ENCODE measurements around the gene KMT2E.
"Not testable (repeated sequence)": the region's sequence is repeated elsewhere in the genome, so short reads cannot be mapped to it uniquely, and the experiment has no call there.

The KMT2E gene

DNA sequence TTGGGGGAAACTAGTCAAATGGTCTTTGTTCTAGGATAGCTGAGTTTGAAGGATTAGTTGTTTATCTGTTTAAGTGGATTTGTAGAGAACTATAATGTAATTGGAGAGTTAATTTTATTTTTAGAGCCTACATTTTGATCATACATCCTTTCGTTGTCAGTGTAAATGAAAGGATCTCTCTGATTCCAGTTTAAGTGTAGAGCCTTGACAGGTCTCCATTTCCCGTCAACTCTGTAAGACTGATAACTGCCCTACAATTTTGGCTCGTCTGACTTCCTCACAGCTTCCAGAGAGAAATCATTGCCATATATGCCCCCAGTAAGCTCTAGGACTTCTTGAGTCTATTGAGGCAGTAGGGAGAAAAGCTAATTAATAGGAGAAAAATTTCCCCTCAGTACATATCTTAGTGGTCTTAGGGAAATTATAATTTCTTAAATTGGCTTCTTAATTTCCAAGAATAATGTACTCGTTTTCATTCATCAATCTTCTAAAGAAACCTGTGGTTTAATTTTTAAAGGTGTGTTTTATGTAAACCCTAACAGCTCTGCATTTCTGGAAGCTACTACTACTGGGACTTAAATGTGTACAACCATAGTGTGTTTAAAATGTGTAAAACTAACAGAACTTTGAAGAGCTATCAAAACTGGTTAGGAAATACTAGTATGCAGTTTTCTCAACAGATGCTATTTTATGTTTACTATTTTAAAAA is 3.8 kb downstream of the KMT2E start:
- DNase-seq (ENCODE audit: low spot score in 2 of 2) = no peak
- Histone ChIP-seq H3K9me3 (no peaks in the 10 kb centered on the region), H3K36me3 (replicated peaks) (no peaks in the 10 kb centered on the region), H3K4me3 (peak overlapping the region; percentile 5), H3K4me1 (peaks cover 28% of the 10 kb centered on the region), H3K27me3 (ENCODE audit: low read depth) (no peaks in the 10 kb centered on the region)
- in situ Hi-C loops (cut with MboI; ENCODE audit: low sequenced_read_pairs) = no loop called here

- no peaks in the 10 kb centered on the region for H3K36me3 ChIP-seq (replicated peaks)
- in situ Hi-C loops (cut with MboI; ENCODE audit: low sequenced_read_pairs) = no loop called here
- no peaks in the 10 kb centered on the region for H3K27me3 ChIP-seq (ENCODE audit: low read depth)
- DNase-seq (ENCODE audit: low spot score in 2 of 2) = no peak
- peaks cover 35% of the 10 kb centered on the region for H3K4me1 ChIP-seq
- H3K9me3 ChIP-seq = no peaks in the 10 kb centered on the region
- no peak overlapping the region for H3K4me3 ChIP-seq
Observed at GRCh38 chr7:105019269-105019668, 5.3 kb downstream of the KMT2E start.

- H3K4me1 ChIP-seq = peaks cover 51% of the 10 kb centered on the region
- H3K4me3 ChIP-seq = no peak overlapping the region
- no peaks in the 10 kb centered on the region for H3K27me3 ChIP-seq (ENCODE audit: low read depth)
- in situ Hi-C loops (cut with MboI; ENCODE audit: low sequenced_read_pairs) = no loop called here
- H3K9me3 ChIP-seq = no peaks in the 10 kb centered on the region
- H3K36me3 ChIP-seq (replicated peaks) = no peaks in the 10 kb centered on the region
- DNase-seq (ENCODE audit: low spot score in 2 of 2) = no peak
Observed at GRCh38 chr7:105020926-105021325, 6.9 kb downstream of the KMT2E start.

DNA sequence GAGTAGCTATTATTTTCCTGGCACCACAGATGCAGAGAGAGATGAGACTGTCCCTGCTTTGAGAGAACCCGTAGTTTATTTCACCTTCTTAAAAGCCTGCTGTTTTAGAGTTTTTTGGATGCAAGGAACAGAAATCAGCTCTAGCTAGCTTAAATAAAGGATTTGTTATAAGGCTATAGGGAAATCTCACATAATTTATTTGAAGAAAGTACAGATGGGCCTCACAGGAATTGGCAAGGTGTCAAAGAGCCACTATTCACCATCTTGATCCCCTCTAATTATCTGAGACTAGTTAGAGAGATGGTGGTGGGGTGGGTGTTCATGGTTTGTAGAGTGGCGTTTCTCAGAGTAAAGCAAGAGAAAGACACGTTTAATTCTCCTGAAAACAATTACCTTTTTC is 7.3 kb downstream of the KMT2E start:
- H3K9me3 ChIP-seq = no peaks in the 10 kb centered on the region
- in situ Hi-C loops (cut with MboI; ENCODE audit: low sequenced_read_pairs) = no loop called here
- no peaks in the 10 kb centered on the region for H3K27me3 ChIP-seq (ENCODE audit: low read depth)
- DNase-seq (ENCODE audit: low spot score in 2 of 2) = no peak
- peaks cover 56% of the 10 kb centered on the region for H3K4me1 ChIP-seq
- H3K36me3 ChIP-seq (replicated peaks) = no peaks in the 10 kb centered on the region
- no peak overlapping the region for H3K4me3 ChIP-seq

- H3K4me3 ChIP-seq = no peak overlapping the region
- H3K27me3 ChIP-seq (ENCODE audit: low read depth) = no peaks in the 10 kb centered on the region
- H3K36me3 ChIP-seq (replicated peaks) = no peaks in the 10 kb centered on the region
- DNase-seq (ENCODE audit: low spot score in 2 of 2) = no peak
- in situ Hi-C loops (cut with MboI; ENCODE audit: low sequenced_read_pairs) = no loop called here
- H3K9me3 ChIP-seq = no peaks in the 10 kb centered on the region
- peaks cover 57% of the 10 kb centered on the region for H3K4me1 ChIP-seq
Observed at GRCh38 chr7:105021967-105022366, 8.0 kb downstream of the KMT2E start.

DNA sequence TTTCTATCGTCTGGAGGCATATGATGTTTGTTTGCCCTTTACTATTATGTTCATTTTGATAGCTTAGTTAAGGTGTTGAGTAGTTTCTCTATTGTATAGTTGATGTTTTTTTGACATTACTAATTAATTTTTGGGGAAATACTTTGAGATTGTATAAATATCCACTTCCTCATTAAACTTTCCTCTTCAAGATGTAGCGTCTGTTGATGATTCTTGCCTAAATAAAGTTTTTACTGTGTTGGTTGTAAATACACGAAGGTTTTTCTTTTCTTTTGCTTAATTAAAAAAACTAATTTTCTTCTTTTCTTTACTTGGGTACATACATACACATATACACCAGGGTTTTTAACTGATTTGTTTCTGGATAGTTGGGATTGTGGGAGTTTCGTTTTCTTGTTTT is 8.5 kb downstream of the KMT2E start:
- in situ Hi-C loops (cut with MboI; ENCODE audit: low sequenced_read_pairs) = no loop called here
- Histone ChIP-seq H3K9me3 (no peaks in the 10 kb centered on the region), H3K4me3 (no peak overlapping the region), H3K4me1 (peaks cover 56% of the 10 kb centered on the region), H3K36me3 (replicated peaks) (no peaks in the 10 kb centered on the region), H3K27me3 (ENCODE audit: low read depth) (no peaks in the 10 kb centered on the region)
- no peak for DNase-seq (ENCODE audit: low spot score in 2 of 2)

- H3K9me3 ChIP-seq = no peaks in the 10 kb centered on the region
- H3K4me1 ChIP-seq = peaks cover 44% of the 10 kb centered on the region
- in situ Hi-C loops (cut with MboI; ENCODE audit: low sequenced_read_pairs) = no loop called here
- H3K36me3 ChIP-seq (replicated peaks) = no peaks in the 10 kb centered on the region
- H3K27me3 ChIP-seq (ENCODE audit: low read depth) = no peaks in the 10 kb centered on the region
- DNase-seq (ENCODE audit: low spot score in 2 of 2) = peak in 1 of 2 experiments; percentile 49
- no peak overlapping the region for H3K4me3 ChIP-seq
Observed at GRCh38 chr7:105024734-105025133, 10.7 kb downstream of the KMT2E start.

GRCh38 chr7:105026750-105027149 is 12.7 kb downstream of the KMT2E start:
- no peaks in the 10 kb centered on the region for H3K9me3 ChIP-seq
- no peaks in the 10 kb centered on the region for H3K36me3 ChIP-seq (replicated peaks)
- peaks cover 32% of the 10 kb centered on the region for H3K4me1 ChIP-seq
- in situ Hi-C loops (cut with MboI; ENCODE audit: low sequenced_read_pairs) = no loop called here
- H3K27me3 ChIP-seq (ENCODE audit: low read depth) = no peaks in the 10 kb centered on the region
- DNase-seq (ENCODE audit: low spot score in 2 of 2) = no peak
- H3K4me3 ChIP-seq = no peak overlapping the region

GRCh38 chr7:105027176-105027853 is 13.3 kb downstream of the KMT2E start:
- no peak for DNase-seq (ENCODE audit: low spot score in 2 of 2)
- in situ Hi-C loops (cut with MboI; ENCODE audit: low sequenced_read_pairs) = no loop called here
- no peaks in the 10 kb centered on the region for H3K9me3 ChIP-seq
- no peak overlapping the region for H3K4me3 ChIP-seq
- no peaks in the 10 kb centered on the region for H3K27me3 ChIP-seq (ENCODE audit: low read depth)
- no peaks in the 10 kb centered on the region for H3K36me3 ChIP-seq (replicated peaks)
- H3K4me1 ChIP-seq = peaks cover 32% of the 10 kb centered on the region

- Histone ChIP-seq H3K9me3 (no peaks in the 10 kb centered on the region), H3K27me3 (ENCODE audit: low read depth) (no peaks in the 10 kb centered on the region), H3K36me3 (replicated peaks) (no peaks in the 10 kb centered on the region), H3K4me1 (peaks cover 32% of the 10 kb centered on the region), H3K4me3 (no peak overlapping the region)
- in situ Hi-C loops (cut with MboI; ENCODE audit: low sequenced_read_pairs) = no loop called here
- no peak for DNase-seq (ENCODE audit: low spot score in 2 of 2)
Observed at GRCh38 chr7:105028004-105028403, 14.0 kb downstream of the KMT2E start.

DNA sequence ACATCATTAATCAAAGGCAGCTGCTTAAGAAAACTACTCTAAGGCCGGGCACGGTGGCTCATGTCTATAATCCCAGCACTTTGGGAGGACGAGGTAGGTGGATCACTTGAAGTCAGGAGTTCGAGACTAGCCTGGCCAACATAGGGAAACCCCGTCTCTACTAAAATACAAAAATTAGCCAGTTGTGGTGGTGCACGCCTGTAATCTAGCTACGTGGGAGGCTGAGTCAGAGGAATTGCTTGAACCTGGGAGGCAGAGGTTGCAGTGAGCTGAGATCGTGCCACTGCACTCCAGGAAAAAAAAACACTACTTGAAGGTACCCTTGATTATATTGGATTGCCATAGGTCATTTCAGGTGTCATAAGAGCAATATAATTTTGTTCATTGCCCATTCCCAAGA is 14.9 kb downstream of the KMT2E start:
- in situ Hi-C loops (cut with MboI; ENCODE audit: low sequenced_read_pairs); H3K36me3 ChIP-seq (replicated peaks); H3K27me3 ChIP-seq (ENCODE audit: low read depth); H3K4me3 ChIP-seq; DNase-seq (ENCODE audit: low spot score in 2 of 2); H3K9me3 ChIP-seq: not testable (repeated sequence)
- H3K4me1 ChIP-seq = peaks cover 29% of the 10 kb centered on the region

- Histone ChIP-seq H3K4me1 (peaks cover 14% of the 10 kb centered on the region), H3K4me3 (no peak overlapping the region), H3K36me3 (replicated peaks) (no peaks in the 10 kb centered on the region), H3K27me3 (ENCODE audit: low read depth) (no peaks in the 10 kb centered on the region), H3K9me3 (no peaks in the 10 kb centered on the region)
- in situ Hi-C loops (cut with MboI; ENCODE audit: low sequenced_read_pairs) = no loop called here
- DNase-seq (ENCODE audit: low spot score in 2 of 2) = no peak
Observed at GRCh38 chr7:105030447-105030846, 16.4 kb downstream of the KMT2E start.

DNA sequence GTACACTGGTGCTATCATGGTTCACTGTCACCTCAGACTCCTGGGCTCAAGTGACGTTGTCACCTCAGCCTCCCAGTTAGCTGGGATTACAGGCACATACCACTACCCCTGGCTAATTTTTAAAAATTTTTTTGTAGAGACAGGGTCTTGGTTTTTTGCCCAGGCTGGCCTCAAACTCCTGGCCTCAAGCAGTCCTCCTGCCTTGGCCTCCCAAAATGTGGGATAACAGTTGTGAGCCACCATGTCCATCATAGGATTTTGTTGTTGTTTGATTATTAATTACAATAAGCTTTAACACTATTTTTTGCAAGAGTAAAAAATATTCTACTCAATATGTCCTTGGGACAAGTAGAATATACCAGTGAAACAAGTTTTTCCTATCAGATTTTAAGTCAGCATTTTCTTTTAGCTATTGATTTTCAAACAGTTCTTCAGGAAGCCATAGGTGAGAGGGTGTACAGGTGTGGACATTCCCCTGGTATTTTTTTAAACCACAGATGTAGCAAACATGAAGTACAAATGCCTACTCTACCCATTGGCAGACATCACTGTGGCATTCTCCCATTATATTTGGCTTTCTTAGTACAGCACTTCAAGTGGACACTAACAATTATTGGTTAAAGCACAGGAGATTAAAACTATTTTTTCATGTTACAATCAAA is 18.7 kb downstream of the KMT2E start:
- peaks cover 4% of the 10 kb centered on the region; the same call in 1 of the 2 replicates for H3K4me1 ChIP-seq
- in situ Hi-C loops (cut with MboI; ENCODE audit: low sequenced_read_pairs) = no loop called here
- H3K9me3 ChIP-seq = no peaks in the 10 kb centered on the region

DNA sequence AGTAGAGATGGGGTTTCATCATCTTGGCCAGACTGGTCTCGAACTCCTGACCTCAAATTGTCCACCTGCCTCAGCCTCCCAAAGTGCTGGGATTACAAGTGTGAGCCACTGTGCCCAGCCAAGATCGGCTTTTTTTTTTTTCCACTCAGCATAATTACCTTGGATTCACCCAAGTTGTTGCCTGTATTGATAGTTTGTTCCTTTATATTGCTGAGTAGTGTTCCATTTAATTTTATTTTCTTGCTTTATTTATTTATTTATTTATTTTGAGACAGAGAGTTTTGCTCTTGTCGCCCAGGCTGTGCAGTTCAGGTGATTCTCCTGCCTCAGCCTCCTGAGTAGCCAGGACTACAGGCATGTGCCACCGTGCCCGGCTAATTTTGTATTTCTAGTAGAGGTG is 21.3 kb downstream of the KMT2E start:
- Histone ChIP-seq H3K36me3 (replicated peaks) (peaks cover 3% of the 10 kb centered on the region), H3K4me3 (no peak overlapping the region), H3K27me3 (ENCODE audit: low read depth) (no peaks in the 10 kb centered on the region), H3K4me1 (peaks cover 4% of the 10 kb centered on the region; the same call in 1 of the 2 replicates), H3K9me3 (no peaks in the 10 kb centered on the region)
- in situ Hi-C loops (cut with MboI; ENCODE audit: low sequenced_read_pairs) = no loop called here
- no peak for DNase-seq (ENCODE audit: low spot score in 2 of 2)

More for the DNA sequence above, 18.7 kb downstream of the KMT2E start:
- DNase-seq (ENCODE audit: low spot score in 2 of 2) = no peak
- Histone ChIP-seq H3K27me3 (ENCODE audit: low read depth) (no peaks in the 10 kb centered on the region), H3K4me3 (no peak overlapping the region), H3K36me3 (replicated peaks) (no peaks in the 10 kb centered on the region)

All from HAP-1 (cell line).